HG03064 (cell line): Measurements from ENCODE around the gene PLPP7.
"Not testable (repeated sequence)": the region's sequence is repeated elsewhere in the genome, so short reads cannot be mapped to it uniquely, and the experiment has no call there.

Experiments used
- ATAC-seq: cut with Tn5 transposase; IDR thresholded peaks from one replicate; pipeline ENCODE4 v1.9.1; 2021; ENCODE audit warnings: low read depth; ENCODE audit not compliant: unreplicated experiment

Gene PLPP7

DNA sequence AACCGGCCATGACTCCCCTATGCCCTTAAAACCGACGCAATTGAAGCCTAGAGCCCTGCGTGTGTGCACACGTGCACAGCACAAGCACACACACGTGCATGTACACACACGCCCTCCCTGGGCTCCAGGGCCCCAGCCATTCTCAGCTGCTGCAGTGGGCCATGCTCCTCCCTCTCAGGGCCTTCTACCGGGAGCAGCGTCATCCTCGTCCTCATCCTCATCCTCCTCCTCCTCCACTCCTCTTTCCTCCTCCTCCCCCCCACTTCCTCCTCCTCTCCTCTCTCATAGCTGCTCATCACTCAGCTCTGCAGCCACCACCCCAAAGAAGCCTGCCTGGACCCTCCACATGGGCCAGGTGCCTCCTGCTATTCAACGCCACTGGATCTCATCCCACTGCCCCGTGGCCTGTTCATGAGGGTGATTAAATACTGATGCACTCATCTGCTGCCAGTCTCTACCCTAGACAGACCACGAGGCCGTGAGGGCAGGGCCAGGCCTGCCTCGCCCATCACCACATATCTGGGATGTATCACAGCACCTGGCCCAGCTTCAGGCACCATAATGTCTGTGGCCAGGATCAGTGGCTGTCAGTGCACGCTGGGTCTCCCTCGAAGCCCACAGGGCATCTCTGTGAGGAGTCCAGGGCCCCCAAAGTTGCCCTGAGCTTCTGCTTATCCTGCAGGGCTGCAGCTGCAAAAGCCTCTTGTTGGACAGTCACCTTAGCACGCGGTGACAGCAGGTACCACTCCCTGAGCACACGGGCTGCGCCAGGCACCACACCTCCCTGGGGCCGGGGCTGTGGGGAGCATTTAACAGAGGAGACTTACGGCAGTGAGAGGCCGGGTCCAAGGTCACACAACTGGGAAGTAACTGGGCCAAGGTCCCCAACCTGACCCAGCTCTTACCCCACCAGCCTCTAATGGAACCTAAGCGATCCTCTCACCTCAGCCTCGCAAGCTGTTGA, 23.0 kb upstream of the PLPP7 start:
- no peak for ATAC-seq

DNA sequence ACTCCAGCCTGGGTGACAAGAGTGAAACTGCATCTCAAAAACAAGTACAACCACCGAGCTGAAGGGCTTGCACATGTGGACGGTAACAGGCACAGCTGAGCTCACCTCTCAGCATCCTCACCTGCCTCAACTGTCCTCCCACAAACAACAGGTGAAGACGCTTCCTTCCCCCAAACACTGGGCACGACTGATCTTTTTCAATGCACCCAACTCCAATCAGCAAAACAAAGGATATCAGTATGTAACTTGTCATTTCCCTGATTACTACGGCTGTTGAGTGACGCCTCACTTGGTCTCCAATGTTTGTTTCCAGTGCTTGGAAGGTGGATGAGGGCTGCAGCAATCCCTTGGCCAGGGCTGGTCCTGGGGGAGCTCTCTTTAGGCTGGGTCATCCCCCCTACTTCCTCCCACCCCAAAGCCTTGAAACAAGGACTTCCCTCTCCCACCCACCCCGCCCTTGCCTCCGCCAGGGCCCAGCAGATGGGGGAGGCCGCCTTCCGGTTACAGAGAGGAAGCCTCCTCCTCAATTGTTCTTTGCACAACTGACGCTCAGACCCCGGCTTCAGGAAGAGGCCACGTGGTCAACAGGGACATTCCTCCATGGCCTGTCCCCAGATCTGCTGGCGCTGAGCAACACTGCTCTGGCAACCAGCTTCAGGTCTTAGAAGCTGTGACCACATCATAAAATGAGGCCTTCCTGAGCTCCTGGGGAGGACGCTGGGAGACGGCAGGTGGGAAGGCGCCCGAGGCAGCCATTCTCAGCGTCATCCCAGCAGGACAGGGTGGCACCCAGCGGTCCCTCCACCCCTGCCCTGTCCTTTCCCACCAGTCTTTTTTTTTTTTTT, 19.1 kb upstream of the PLPP7 start:
- ATAC-seq, result no peak

DNA sequence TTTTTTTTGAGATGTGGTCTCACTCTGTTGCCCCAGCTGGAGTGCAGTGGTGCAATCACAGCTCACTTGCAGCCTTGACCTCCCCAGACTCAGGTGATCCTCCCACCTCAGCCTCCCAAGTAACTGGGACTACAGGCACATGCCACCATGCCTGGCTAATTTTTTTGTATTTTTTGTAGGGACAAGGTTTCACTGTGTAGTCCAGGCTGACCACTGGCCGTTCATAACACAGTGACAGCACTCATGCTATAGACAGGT, 18.6 kb upstream of the PLPP7 start:
- ATAC-seq, result not testable (repeated sequence)

DNA sequence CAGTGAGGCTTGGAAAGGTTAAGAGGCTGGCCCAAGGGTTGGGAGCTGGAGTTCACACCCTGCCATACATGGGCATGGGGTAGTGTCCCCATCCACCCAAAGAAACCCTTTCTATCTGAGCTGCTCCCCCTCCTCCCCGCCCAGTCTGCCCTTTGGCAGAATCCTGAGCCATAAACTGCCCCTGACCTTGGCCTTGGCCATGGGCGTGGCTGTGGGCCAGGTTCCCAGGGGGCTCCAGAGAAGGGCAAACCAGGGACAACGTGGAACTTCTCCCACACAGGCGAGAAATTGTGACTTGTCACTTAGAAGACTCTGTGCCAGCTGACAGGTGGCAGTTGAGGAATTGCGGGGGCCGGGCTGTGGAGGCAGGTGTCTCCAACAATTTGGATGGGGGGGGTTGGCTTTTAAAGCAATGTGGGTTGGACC, 18.0 kb upstream of the PLPP7 start:
- no peak for ATAC-seq

DNA sequence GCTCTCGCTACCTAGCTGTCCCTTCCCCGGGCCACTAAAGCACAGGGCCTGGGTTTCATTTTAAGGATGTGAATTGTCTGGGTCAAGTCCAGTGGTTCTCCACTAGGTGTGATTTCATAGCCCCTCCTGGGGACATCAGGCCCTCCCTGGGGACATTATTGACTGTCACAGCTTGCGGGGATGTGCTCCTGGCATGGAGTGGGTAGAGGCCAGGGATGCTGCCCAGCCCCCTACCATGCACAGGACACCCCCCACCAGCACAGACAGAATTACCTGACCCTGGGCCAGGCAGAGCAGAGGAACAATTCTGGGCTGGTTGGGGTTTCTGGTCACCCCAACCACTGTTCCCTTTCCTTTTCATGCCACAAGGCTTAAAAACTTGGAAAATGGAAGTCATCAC, 17.3 kb upstream of the PLPP7 start:
- no peak for ATAC-seq

DNA sequence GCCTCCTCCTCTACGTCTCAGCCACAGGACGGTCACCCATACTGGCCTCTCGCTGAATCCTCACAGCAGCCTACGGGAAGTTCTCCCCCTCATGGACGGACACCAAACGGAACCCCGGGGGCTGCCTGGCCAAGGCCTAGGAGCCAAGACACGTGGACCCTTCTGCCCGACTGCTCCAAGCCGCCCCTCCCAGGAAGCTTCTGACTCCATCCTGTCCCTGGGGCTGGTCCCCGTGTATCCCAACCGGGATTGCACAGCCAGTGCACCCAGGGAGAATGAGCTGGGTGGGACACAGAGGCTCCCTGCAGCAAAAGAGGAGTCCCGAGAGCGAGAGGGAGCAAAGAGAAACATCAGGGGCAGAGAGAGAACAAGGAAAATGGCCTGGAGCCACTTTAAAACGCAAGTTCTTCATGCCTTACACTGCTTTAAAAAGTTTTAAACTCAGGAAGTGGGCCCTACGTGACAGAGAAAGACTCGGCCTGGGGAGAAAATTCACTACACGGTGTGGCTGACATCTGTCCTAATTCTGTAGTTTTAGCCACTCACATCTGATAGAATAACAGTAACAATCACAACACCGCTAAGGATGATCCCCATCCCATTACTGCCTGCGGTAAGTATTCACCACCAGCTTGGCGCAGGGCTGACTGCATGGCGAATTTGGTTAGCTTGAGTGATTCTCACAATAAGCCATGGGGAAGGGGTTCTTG, 16.2 kb upstream of the PLPP7 start:
- ATAC-seq, result no peak

- no peak for ATAC-seq
Measured at GRCh38 chr9:131273856-131274673, 15.5 kb upstream of the PLPP7 start.

DNA sequence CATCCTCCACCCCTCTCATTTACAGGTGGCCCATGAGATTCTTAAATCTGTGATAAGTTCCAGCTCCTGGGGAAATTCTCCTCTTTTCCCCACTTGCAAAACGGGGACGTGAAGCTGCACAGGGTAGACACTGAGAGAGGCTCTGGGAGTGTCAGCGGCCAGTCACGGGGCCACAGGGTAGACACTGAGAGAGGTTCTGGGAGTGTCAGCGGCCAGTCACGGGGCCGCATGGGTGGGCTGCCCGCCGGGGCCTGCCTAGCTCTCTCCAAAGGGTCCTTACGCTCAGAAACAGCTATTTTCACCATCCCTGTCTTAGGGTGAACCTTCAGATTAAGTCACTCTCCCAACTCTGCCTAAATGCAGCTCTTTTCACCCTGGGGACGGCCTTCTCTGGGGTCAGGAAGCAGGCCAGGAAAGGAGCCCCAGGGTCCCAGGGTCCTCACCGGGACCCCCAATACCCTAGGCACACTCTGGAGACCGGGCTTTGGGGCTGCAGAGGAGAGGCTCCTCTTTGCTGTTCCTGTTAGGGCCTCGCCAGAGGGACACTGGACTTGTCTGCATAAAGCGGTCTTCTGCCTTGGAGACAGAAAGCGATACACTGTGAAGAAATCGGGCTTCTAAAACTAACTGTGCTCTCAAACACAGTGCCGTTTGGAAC, 14.7 kb upstream of the PLPP7 start:
- ATAC-seq, result no peak

DNA sequence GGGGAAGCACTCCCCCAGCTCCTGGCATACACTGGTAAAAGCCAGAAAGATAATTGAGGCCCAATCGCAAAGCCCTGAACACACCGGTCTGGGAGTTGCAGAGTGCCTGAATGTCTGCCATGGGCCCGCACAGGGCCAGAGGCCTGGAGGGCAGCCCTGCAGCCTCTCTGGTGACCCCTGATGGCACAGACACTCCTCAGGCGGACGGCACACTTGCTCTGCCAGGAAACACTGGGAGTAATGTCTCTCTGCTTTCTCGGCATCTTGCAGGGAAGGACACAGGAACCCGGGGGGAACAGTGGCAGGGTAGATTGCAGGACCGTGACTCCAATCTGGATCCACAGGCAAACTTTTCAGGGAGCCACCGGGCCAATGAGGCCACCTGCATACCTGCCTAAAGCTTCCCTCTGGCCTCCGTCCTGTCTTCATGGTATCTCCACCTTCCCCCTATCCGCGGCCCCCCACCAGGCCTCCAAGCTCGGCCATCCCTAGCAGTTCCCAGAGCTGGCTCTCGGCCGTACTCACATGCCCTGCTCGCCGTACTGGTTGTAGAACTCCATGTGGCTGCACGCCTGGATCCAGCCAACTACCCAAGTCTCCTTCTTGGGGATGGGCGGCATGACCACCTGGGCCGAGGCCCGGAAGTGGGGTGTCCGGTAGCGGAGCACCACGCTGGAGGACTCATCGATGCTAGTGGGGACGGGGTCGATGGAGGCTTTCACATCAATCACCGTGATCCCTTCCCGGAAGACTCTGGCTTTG, 14.0 kb upstream of the PLPP7 start:
- ATAC-seq, result no peak

DNA sequence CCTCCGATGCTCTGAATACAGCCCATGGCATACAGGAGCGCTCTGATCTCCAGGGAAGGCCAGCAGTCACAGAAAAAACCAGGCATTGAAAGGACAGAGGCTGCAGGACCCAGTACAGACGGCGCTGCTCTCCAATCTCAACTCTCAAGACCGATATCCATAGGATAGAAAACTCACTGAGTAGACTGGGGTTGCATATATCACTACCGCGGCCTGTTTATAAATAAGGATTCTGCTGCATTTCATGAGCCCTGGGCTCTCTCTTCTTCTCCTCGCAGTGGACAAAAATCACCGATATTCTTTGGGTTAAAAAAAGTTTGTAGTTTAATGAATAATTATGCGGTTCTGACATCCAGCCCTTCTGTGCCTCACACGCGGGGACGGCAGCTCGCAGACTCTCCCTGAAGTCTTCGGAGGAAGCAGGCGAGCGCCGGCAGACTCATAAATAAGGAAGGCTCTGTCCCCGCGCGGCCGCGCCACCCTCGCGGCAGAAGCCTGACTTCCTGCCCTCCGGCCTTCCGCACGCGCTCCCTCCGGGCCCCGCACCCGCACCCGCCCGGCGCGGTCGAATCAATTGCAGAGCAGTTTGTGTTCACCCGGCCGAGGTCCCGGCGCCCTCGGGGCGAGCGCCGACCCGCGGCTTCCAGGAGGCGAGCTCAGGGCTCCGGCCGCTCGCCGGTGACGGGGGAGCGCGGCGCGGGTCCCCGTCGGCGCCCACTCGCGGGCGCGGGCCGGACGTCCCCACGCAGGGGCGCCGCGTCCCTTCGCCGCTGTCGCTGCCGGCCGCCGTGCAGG, 13.2 kb upstream of the PLPP7 start, which contains the start of gene FAM78A:
TSS of gene FAM78A (minus strand) at position 417 of the 795 bp plus-strand sequence. CDS start at position 86, 331 bp downstream.
- ATAC-seq, result no peak

- ATAC-seq, result no peak
Measured at GRCh38 chr9:131276891-131277286, 12.6 kb upstream of the PLPP7 start.

DNA sequence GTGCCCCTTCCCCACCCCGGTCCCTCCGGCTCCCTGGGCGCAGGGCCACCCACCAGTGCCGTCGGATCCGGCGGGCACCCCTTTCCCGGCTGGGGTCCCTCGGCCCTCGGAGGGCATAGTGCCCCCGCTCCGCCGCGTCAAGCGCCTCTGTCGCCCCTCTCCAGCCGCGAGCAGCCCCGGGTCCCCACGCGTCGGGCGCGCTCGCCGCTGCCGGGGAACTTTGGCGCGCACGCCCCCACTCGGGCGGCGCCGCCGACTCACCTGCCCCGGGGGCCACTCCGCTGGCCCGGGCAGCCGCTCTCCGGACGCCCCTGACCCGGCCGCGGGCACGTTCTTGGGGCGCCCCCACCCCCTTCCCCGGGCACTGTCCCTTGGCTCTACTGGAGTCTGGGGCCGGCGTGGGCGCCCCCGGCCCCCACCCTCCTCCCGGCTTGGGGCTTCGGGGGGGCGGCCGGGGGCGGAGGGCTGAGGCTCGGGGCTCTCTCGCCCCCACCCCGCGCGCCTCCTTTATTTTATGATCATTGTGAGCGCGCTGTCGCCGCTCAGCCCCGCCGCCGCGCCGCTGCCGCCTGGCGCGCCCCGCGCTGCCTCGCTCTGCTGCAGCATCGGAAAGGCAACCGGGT, 12.1 kb upstream of the PLPP7 start:
- ATAC-seq, result no peak

- ATAC-seq, result no peak
Measured at GRCh38 chr9:131277910-131278701, 11.4 kb upstream of the PLPP7 start.

- ATAC-seq, result no peak
Measured at GRCh38 chr9:131278702-131279111, 10.8 kb upstream of the PLPP7 start.

DNA sequence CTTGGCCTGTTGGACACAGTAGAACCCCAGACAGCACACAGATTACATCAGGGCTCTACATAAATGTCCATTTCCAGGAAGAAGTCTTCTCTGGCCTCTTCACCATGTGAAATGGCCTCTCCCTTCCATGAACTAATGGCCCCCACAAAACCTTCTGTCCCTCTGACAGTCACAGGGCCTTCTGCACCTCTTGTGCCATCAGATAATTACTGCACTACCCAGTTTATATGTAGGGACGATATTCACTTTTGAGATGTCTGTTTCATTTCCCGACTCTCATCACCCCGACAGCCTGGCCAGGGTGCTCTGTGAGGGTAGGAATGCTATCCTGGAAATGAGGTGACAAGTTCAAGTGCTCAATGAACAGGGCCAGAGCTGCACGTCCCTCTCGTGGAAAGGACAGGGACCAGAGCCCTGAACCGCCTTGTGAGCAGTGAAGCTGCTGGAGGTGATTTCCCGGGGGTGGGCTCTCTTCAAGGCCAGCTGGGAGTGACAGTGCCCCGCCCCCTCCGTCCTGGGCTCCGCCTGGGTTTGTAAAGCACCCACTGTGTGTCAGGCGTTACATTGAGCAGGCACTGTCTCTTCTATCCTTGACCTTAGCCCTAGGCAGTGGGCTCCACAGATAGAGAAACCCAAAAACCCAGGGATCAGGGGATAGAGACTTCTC, 10.2 kb upstream of the PLPP7 start:
- no peak for ATAC-seq

DNA sequence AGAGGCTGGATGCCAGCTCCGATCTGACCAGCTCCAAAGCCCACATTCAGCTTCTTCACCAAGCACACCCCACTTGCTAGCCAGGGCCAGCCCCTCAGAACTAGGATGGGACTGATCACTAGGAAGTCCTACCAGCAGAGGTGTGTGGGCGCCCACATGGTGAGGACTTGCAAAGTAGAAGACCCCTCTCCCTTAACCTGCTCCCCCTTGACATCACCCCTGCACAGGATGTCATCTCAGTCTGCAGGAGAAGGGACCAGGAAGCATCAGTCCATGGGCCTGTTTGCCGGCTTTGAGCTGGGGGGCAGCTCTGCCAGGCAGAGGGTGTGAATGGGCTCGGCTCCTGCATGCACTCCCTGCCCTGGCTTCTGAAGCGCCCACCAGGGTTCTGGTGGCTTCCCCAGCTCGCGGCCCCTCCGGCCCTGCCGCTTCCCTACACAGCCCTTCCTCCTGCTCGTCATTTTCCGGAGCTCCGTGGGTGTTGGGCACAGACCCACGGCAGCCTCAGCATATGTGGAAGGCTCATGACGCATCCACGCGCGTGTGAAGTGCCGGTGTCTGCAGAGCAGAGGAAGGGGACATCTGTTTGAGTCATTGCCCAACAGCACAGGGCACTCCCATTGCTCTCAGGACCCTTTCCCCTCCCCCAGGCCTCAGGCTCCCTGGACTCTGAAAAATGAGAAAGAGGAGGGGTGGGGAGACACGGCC, 9.5 kb upstream of the PLPP7 start:
- ATAC-seq, result no peak
